Measurements from ENCODE around the gene POU6F2. TPM values are rescaled to one million over a fixed set of nuclear protein-coding genes. Genes with fewer than 3 reads are reported as not detected.

Gene POU6F2
- total RNA-seq, 1 donor from 2014 or later: 0.40 TPM

DNA sequence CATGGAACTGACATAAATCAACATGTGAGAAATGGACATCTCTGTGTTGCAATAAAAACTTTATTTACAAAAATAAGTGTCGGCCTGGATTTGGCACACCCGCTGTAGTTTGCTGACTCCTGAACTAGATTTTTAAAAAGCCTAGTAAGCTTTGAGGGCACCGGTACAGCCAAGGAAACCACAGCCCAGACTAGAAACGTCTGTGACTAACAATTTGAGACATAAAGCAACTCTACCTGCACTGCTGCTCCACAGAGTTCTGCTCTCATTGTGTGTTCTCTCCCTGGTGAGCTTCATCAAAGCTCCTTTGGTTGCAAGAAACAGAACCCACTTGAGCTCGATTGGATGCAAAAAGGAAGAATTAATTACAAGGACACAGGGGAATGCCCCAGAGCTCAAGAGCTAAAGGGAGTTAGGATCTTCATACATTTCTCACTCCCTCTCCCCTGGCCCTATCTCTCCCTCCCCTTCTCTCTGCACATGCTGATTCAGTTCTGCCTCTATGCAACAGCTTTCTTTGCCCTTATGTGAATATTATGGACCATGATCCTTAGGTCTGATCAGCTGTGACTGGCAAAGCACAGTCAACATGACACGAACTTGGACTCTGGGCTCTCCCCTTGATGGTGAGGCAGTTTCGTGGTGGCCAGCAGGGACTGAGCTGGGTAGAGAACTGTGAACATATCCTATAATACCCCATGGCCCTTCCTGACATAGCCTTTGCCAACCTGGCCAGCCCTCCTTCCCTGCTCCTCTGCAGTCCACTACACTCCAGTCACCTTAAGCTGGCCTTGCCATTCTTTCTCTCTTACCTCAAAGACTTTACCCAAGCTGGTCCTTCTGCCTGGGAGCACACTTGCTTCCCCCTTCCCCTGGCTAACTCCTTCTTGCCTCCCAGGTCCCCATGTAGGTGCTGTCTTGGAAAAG lies 511.0 kb downstream of the POU6F2 start:
- DNase-seq (ENCODE audit: low spot score): no peak
- TF ChIP-seq, protein P1, sequence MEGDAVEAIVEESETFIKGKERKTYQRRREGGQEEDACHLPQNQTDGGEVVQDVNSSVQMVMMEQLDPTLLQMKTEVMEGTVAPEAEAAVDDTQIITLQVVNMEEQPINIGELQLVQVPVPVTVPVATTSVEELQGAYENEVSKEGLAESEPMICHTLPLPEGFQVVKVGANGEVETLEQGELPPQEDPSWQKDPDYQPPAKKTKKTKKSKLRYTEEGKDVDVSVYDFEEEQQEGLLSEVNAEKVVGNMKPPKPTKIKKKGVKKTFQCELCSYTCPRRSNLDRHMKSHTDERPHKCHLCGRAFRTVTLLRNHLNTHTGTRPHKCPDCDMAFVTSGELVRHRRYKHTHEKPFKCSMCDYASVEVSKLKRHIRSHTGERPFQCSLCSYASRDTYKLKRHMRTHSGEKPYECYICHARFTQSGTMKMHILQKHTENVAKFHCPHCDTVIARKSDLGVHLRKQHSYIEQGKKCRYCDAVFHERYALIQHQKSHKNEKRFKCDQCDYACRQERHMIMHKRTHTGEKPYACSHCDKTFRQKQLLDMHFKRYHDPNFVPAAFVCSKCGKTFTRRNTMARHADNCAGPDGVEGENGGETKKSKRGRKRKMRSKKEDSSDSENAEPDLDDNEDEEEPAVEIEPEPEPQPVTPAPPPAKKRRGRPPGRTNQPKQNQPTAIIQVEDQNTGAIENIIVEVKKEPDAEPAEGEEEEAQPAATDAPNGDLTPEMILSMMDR (IDR thresholded peaks at IDR 0.05): no peak
- no peak overlapping the region for H3K27ac Mint-ChIP-seq (ENCODE audit: unreplicated experiment)
- no peaks in the 10 kb centered on the region for H3K4me1 Mint-ChIP-seq (ENCODE audit: low read depth)
- H3K36me3 Mint-ChIP-seq (ENCODE audit: low read depth): no peaks in the 10 kb centered on the region
- H3K9me3 Mint-ChIP-seq (ENCODE audit: low read depth): no peaks in the 10 kb centered on the region
- no peak overlapping the region for H3K4me3 Mint-ChIP-seq (ENCODE audit: unreplicated experiment)
- peaks cover 18% of the 10 kb centered on the region for H3K27me3 Mint-ChIP-seq (ENCODE audit: low read depth)

DNA sequence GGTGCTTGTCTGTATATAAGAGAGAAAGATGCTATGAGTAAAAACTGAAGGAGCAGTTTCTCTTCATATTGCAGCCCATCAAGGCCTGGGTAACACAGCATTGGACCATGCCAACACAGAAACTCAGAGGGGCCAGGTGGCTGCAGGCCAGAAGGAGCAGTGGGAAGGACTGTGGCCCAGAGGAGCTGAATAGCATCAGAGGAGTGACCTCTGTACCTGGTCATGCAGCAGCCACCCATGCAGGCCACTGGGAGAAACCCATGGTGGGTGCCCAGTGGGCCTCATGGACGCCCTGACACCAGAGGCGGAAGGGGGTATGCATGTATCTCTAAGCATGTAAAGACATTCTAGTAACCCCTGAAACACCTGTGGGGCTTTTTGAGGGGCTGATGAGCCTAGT lies 512.6 kb downstream of the POU6F2 start:
- no peak overlapping the region for H3K27ac Mint-ChIP-seq (ENCODE audit: unreplicated experiment)
- H3K4me1 Mint-ChIP-seq (ENCODE audit: low read depth): no peaks in the 10 kb centered on the region
- peaks cover 18% of the 10 kb centered on the region for H3K27me3 Mint-ChIP-seq (ENCODE audit: low read depth)
- TF ChIP-seq, protein P1 (IDR thresholded peaks at IDR 0.05): no peak
- no peak overlapping the region for H3K4me3 Mint-ChIP-seq (ENCODE audit: unreplicated experiment)
- H3K9me3 Mint-ChIP-seq (ENCODE audit: low read depth): no peaks in the 10 kb centered on the region
- H3K36me3 Mint-ChIP-seq (ENCODE audit: low read depth): no peaks in the 10 kb centered on the region
- no peak for DNase-seq (ENCODE audit: low spot score)

DNA sequence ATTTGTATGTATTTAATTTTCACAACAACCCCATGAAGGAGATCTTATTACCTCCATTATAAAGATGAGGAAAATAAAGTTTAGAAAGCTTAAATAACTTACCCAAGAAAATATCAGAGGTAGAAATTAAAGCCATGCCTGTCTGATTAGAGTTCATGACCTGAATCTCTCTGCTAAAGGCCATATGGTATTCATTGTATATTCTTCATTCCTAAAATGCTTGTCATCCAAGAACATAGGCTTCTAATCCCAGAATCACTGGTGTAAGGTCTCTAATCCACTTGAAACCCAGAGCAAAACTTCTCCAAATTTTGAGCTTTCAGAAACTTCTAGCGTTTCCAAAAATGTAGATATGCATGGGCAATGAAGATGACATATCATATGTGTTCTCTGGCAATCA lies 516.2 kb downstream of the POU6F2 start:
- DNase-seq (ENCODE audit: low spot score): no peak
- Mint-ChIP-seq H3K27ac (ENCODE audit: unreplicated experiment) (no peak overlapping the region), H3K4me1 (ENCODE audit: low read depth) (no peaks in the 10 kb centered on the region), H3K27me3 (ENCODE audit: low read depth) (peaks cover 14% of the 10 kb centered on the region), H3K9me3 (ENCODE audit: low read depth) (no peaks in the 10 kb centered on the region), H3K4me3 (ENCODE audit: unreplicated experiment) (no peak overlapping the region), H3K36me3 (ENCODE audit: low read depth) (no peaks in the 10 kb centered on the region)
- TF ChIP-seq, protein P1 (IDR thresholded peaks at IDR 0.05): no peak

DNA sequence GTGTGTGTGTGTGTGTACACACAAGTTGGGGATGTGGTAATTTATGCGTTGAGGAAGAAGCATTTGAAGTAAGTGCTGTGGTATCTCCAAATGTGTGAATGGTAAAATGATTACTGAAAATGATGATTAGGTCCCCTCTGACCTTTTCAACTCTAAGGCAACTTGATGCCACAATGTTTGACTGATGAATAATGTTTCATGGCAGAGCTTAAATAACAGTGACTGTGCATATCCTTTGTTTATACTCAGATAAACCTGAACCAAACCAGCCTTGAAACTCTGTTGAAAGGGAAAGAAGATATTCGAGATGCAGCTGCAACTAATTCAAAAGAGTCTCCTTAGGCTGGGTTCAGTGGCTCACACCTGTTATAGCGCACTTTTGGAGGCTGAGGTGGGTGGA lies 523.6 kb downstream of the POU6F2 start:
- H3K27me3 Mint-ChIP-seq (ENCODE audit: low read depth): peaks cover 13% of the 10 kb centered on the region
- H3K27ac Mint-ChIP-seq (ENCODE audit: unreplicated experiment): no peak overlapping the region
- H3K36me3 Mint-ChIP-seq (ENCODE audit: low read depth): no peaks in the 10 kb centered on the region
- TF ChIP-seq, protein P1 (IDR thresholded peaks at IDR 0.05): no peak
- H3K4me3 Mint-ChIP-seq (ENCODE audit: unreplicated experiment): no peak overlapping the region
- no peaks in the 10 kb centered on the region for H3K9me3 Mint-ChIP-seq (ENCODE audit: low read depth)
- H3K4me1 Mint-ChIP-seq (ENCODE audit: low read depth): peaks cover 7% of the 10 kb centered on the region
- DNase-seq (ENCODE audit: low spot score): no peak

DNA sequence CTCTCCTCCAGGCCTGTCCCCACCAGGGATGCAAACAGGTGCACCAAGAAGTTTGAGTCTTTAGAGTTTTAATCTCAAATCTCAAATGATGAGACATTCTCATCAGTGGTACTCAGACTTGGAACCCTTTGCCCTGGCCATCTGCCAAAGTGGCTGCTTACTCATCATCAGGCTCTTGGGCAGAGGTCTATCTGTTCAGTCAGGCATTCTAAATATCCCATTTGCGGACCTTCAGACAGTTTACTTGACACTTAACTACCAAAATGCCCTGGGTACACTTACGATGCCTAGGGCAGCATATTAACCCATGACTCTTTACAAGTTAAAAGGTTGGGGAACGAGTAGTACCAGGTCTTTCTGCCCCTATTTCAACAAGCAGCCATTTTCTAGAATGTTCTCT lies 527.3 kb downstream of the POU6F2 start:
- DNase-seq (ENCODE audit: low spot score): no peak
- no peaks in the 10 kb centered on the region for H3K9me3 Mint-ChIP-seq (ENCODE audit: low read depth)

More for the DNA sequence above, 527.3 kb downstream of the POU6F2 start:
- Mint-ChIP-seq H3K27me3 (ENCODE audit: low read depth) (peaks cover 10% of the 10 kb centered on the region), H3K36me3 (ENCODE audit: low read depth) (no peaks in the 10 kb centered on the region), H3K4me3 (ENCODE audit: unreplicated experiment) (no peak overlapping the region), H3K4me1 (ENCODE audit: low read depth) (peaks cover 7% of the 10 kb centered on the region), H3K27ac (ENCODE audit: unreplicated experiment) (no peak overlapping the region)
- TF ChIP-seq, protein P1 (IDR thresholded peaks at IDR 0.05): no peak

Measured in chondrocyte (in vitro differentiated cells).